Mucosa of rectum (tissue), 2 donors: ENCODE results near the gene D2HGDH.
"Not testable (repeated sequence)": the region's sequence is repeated elsewhere in the genome, so short reads cannot be mapped to it uniquely, and the experiment has no call there.

Experiments
- H3K27ac ChIP-seq, 2 donors: one replicate each; pipeline ENCODE4 v1.7.0; 2013; ENCODE audit warnings: inconsistent platforms in 2 of 2, low read depth in 2 of 2, low read length in 2 of 2
- H3K27me3 ChIP-seq, 2 donors: one replicate each; pipeline ENCODE4 v1.7.0; 2013; ENCODE audit warnings: low read length in 2 of 2; ENCODE audit not compliant: control insufficient read depth in 2 of 2, insufficient read depth in 2 of 2
- H3K36me3 ChIP-seq, 2 donors: one replicate each; pipeline ENCODE4 v1.7.0; 2013; ENCODE audit warnings: low read length in 2 of 2; ENCODE audit not compliant: control insufficient read depth in 2 of 2, insufficient read depth in 2 of 2
- H3K4me1 ChIP-seq, 2 donors: one replicate each; pipeline ENCODE4 v1.7.0; 2013; ENCODE audit warnings: low read length in 2 of 2, mild to moderate bottlenecking in 1 of 2; ENCODE audit not compliant: control insufficient read depth in 2 of 2, insufficient read depth in 2 of 2
- H3K4me3 ChIP-seq, 2 donors: one replicate each; pipeline ENCODE4 v1.7.0; 2013; ENCODE audit warnings: low read length in 2 of 2
- H3K9ac ChIP-seq, 2 donors: one replicate each; pipeline ENCODE4 v1.7.0; 2013; ENCODE audit warnings: low read length in 2 of 2, low read depth in 1 of 2, mild to moderate bottlenecking in 1 of 2
- H3K9me3 ChIP-seq, 2 donors: one replicate each; pipeline ENCODE4 v1.7.0; 2013; ENCODE audit warnings: low read length in 2 of 2; ENCODE audit not compliant: control insufficient read depth in 2 of 2
- donor health status: healthy.
- donor health status: Normal muscosa, but diverticular disease.

D2HGDH gene

DNA sequence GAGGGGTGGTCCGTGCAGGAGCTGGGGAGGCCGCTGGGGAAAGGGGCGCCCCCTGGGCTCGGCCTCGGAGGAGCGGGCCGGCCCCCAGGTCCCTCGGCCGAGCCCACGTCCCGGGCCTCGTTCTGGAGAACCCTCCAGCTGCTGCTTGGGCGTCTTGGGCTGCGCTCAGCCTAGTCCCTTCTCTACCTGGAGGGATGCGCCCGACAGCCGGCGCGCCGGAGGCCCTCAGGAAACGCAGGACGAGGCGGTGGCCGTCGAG is 293 bp upstream of the D2HGDH start:
- H3K4me1 ChIP-seq, result peaks cover 9 to 10% of the 10 kb centered on the region in 2 donors
- H3K27me3 ChIP-seq, result no peaks in the 10 kb centered on the region
- H3K9me3 ChIP-seq, result no peaks in the 10 kb centered on the region
- H3K9ac ChIP-seq, result peak overlapping the region in 1 of 2 donors; percentile 63
- peak overlapping the region in 1 of 2 donors; percentile 38 for H3K27ac ChIP-seq
- H3K36me3 ChIP-seq, result peaks cover 0 to 5% of the 10 kb centered on the region in 2 donors
- H3K4me3 ChIP-seq, result peak overlapping the region; percentile 56 to 99

DNA sequence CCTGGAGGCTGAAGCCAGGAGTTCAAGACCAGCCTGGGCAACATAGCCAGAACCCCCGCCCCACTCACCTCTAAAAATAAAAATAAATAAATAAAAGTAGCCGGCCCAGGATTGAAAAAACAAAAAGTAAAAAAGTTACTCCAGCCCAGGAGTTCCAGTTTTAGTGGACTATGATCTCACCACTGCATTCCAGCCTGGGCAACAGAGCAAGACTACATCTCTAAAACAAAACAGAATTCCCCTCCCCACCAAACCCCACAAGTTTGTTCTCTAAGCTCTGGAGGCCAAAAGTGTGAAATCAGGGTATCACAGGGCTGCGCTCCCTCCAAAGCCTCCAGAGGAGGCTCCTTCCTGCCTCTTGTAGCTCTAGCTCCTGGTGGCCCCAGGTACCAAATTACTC is 1.7 kb downstream of the D2HGDH start:
- Histone ChIP-seq H3K9me3 (no peaks in the 10 kb centered on the region), H3K9ac (no peak overlapping the region), H3K27ac (no peak overlapping the region), H3K27me3 (no peaks in the 10 kb centered on the region), H3K4me1 (peaks cover 9 to 10% of the 10 kb centered on the region in 2 donors), H3K4me3 (no peak overlapping the region), H3K36me3 (peaks cover 0 to 5% of the 10 kb centered on the region in 2 donors)

DNA sequence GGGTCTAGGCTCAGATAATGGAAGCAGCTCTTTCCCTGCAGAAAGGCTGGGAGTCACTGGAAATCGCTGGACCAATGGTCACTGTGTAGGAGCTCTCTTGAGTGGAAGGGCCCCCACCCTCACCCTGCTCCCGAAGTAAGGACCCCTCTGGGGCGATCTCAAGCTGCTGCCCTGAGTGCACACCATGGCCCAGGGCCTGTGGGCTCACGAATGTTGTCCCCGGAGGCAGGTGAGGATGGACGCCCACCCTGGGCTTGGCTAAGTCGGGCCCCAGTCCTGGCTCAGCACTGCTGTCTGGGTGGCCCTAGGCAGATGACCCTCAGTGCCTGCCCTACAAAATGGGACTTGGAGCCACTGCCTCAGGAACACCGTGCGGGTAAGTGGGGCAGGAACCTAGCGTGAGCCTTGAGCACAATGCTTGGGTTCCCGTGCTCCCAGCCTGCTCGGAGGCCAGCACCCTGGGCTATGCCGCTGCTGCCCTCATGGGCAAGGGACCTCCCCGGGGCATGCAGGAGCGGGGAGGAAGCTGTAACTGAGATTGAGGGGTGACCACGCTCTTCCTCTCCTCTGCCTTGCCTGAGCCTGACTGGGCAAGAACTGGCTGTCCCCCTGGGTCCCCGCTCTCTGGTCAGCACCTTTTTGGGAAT is 3.7 kb downstream of the D2HGDH start:
- Histone ChIP-seq H3K9ac (no peak overlapping the region), H3K27me3 (no peaks in the 10 kb centered on the region), H3K4me3 (no peak overlapping the region), H3K4me1 (peaks cover 7 to 9% of the 10 kb centered on the region in 2 donors), H3K9me3 (no peaks in the 10 kb centered on the region), H3K27ac (no peak overlapping the region), H3K36me3 (peaks cover 4 to 9% of the 10 kb centered on the region in 2 donors)

DNA sequence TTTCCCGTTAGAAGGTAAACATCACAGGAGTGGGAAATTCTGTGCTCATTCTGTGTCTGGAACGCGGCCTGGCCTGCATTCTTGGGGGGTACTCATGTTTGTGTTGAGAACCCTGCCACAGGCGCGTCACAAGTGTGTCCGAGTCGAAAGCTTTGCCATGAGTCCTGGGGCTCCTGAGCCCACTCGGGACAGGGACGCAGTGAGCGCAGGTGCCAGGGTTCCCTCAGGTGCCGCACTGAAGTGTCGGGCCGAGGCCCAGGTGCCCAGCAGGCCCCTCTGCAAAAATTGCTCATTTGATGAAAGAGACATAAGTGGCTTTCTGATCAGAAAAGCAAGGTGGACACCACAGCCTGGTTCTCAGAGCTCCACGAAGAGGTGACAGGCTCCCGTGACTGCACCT is 4.7 kb downstream of the D2HGDH start:
- no peak overlapping the region for H3K27ac ChIP-seq
- no peaks in the 10 kb centered on the region for H3K27me3 ChIP-seq
- no peak overlapping the region for H3K4me3 ChIP-seq
- H3K36me3 ChIP-seq, result peaks cover 9 to 16% of the 10 kb centered on the region in 2 donors
- peaks cover under 1 to 3% of the 10 kb centered on the region in 2 donors for H3K4me1 ChIP-seq
- no peaks in the 10 kb centered on the region for H3K9me3 ChIP-seq
- no peak overlapping the region for H3K9ac ChIP-seq

GRCh38 chr2:241739651-241740050 is 5.2 kb downstream of the D2HGDH start:
- Histone ChIP-seq H3K36me3 (peaks cover 12 to 20% of the 10 kb centered on the region in 2 donors), H3K9ac (no peak overlapping the region), H3K4me1 (peaks cover 0 to 3% of the 10 kb centered on the region in 2 donors)

DNA sequence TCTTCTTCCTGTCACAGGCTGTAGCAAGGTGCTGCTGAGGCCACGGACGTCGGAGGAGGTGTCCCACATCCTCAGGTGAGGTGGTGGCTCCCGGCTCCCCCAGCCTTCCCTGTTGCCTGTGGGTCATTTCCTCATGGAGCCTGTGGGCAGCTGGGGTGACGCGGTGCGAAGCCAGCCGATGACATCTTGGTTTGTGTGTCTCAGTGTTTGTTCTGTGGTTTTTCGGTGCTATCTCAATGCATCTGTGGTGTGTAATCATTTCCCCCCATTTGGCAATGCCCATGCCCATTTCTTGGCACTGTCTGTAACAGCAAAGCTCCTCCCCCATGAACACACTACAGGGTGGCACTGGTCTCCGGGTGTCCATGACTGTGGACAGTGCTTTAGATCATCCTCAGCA is 6.6 kb downstream of the D2HGDH start:
- no peak overlapping the region for H3K27ac ChIP-seq
- H3K27me3 ChIP-seq, result no peaks in the 10 kb centered on the region
- peaks cover 24 to 30% of the 10 kb centered on the region in 2 donors for H3K36me3 ChIP-seq
- no peak overlapping the region for H3K4me3 ChIP-seq
- no peak overlapping the region for H3K9ac ChIP-seq
- H3K4me1 ChIP-seq, result no peaks in the 10 kb centered on the region
- H3K9me3 ChIP-seq, result no peaks in the 10 kb centered on the region

More at GRCh38 chr2:241739651-241740050, 5.2 kb downstream of the D2HGDH start:
- no peak overlapping the region for H3K27ac ChIP-seq
- no peak overlapping the region for H3K4me3 ChIP-seq
- no peaks in the 10 kb centered on the region for H3K9me3 ChIP-seq
- no peaks in the 10 kb centered on the region for H3K27me3 ChIP-seq

GRCh38 chr2:241742320-241742939 is 8.0 kb downstream of the D2HGDH start:
- H3K36me3 ChIP-seq, result peaks cover 25 to 30% of the 10 kb centered on the region in 2 donors

DNA sequence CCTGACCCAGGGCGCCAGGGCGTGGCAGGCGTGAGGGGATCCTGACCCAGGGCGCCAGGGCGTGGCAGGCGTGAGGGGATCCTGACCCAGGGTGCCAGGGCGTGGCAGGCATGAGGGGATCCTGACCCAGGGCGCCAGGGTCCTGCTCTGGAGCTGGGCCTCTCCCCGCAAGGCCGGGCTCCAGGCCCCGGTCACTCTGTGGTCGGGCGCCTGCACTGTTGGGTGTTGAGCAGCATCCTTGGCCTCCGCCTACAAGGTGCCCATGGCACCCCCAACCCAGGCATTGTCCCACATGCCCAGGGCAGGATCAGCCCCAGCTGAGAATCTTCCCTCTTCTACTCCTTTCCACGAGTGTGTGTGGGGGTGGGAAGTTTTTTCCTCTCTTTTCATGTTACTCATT is 8.6 kb downstream of the D2HGDH start:
- H3K27ac ChIP-seq, H3K9me3 ChIP-seq, H3K4me1 ChIP-seq, H3K4me3 ChIP-seq, H3K9ac ChIP-seq, H3K27me3 ChIP-seq: not testable (repeated sequence)
- peaks cover 25 to 31% of the 10 kb centered on the region in 2 donors for H3K36me3 ChIP-seq

More at GRCh38 chr2:241742320-241742939, 8.0 kb downstream of the D2HGDH start:
- Histone ChIP-seq H3K9ac (no peak overlapping the region), H3K27me3 (no peaks in the 10 kb centered on the region), H3K9me3 (no peaks in the 10 kb centered on the region), H3K4me1 (no peaks in the 10 kb centered on the region), H3K4me3 (no peak overlapping the region), H3K27ac (no peak overlapping the region)

DNA sequence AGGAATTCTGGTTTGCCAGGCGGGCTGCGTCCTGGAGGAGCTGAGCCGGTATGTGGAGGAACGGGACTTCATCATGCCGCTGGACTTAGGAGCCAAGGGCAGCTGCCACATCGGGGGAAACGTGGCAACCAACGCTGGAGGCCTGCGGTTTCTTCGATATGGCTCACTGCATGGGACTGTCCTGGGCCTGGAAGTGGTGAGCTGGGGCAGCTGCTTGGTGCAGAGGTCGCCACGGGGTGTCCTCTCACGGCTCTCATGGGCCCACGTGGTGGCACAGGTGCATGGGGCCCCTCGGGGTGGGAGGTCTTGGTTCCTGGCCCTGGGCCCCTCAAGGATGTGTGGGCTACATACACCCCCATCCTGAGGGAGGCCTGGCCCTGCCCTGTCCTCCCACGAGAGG is 9.2 kb downstream of the D2HGDH start:
- no peak overlapping the region for H3K9ac ChIP-seq
- no peak overlapping the region for H3K4me3 ChIP-seq
- no peaks in the 10 kb centered on the region for H3K27me3 ChIP-seq
- H3K36me3 ChIP-seq, result peaks cover 25 to 28% of the 10 kb centered on the region in 2 donors
- H3K27ac ChIP-seq, result no peak overlapping the region
- H3K4me1 ChIP-seq, result no peaks in the 10 kb centered on the region
- H3K9me3 ChIP-seq, result no peaks in the 10 kb centered on the region

GRCh38 chr2:241744028-241744754 is 9.8 kb downstream of the D2HGDH start:
- Histone ChIP-seq H3K4me1 (no peaks in the 10 kb centered on the region), H3K4me3 (no peak overlapping the region), H3K27ac (no peak overlapping the region), H3K9ac (no peak overlapping the region), H3K27me3 (no peaks in the 10 kb centered on the region), H3K36me3 (peaks cover 25 to 34% of the 10 kb centered on the region in 2 donors), H3K9me3 (no peaks in the 10 kb centered on the region)
